ENCODE data around the gene CDK5RAP1.

The CDK5RAP1 gene

GRCh38 chr20:33332905-33333456 is 68.3 kb downstream of the CDK5RAP1 start:
- no peak for DNase-seq

GRCh38 chr20:33328157-33329137 is 72.9 kb downstream of the CDK5RAP1 start:
- DNase-seq, result no peak

GRCh38 chr20:33325350-33325749 is 76.0 kb downstream of the CDK5RAP1 start:
- no peak for DNase-seq

- DNase-seq, result no peak
These were observed 78.1 kb downstream of the CDK5RAP1 start for GRCh38 chr20:33323236-33323635.

- no peak for DNase-seq
These were observed 78.9 kb downstream of the CDK5RAP1 start for GRCh38 chr20:33322456-33322855.

- no peak for DNase-seq
These were observed 81.3 kb downstream of the CDK5RAP1 start for GRCh38 chr20:33320006-33320405.

- no peak for DNase-seq
These were observed 83.3 kb downstream of the CDK5RAP1 start for GRCh38 chr20:33318096-33318429.

- no peak for DNase-seq
These were observed 83.8 kb downstream of the CDK5RAP1 start for GRCh38 chr20:33317424-33318095.

- no peak for DNase-seq
These were observed 84.4 kb downstream of the CDK5RAP1 start for GRCh38 chr20:33316958-33317357.

GRCh38 chr20:33316343-33316742 is 85.0 kb downstream of the CDK5RAP1 start:
- DNase-seq, result no peak

GRCh38 chr20:33313686-33314314 is 87.5 kb downstream of the CDK5RAP1 start:
- no peak for DNase-seq

GRCh38 chr20:33312583-33312982 is 88.7 kb downstream of the CDK5RAP1 start:
- no peak for DNase-seq

GRCh38 chr20:33311996-33312395 is 89.3 kb downstream of the CDK5RAP1 start:
- DNase-seq, result no peak

- no peak for DNase-seq
These were observed 90.3 kb downstream of the CDK5RAP1 start for GRCh38 chr20:33311011-33311410.

GRCh38 chr20:33310327-33310899 is 90.9 kb downstream of the CDK5RAP1 start:
- no peak for DNase-seq

GRCh38 chr20:33309631-33310030 is 91.7 kb downstream of the CDK5RAP1 start:
- DNase-seq, result no peak

Measured in T-helper 1 cell (primary cell).